Vagina (tissue), 2 donors: ENCODE data around the gene GTF2A1. TPM values are rescaled to one million over a fixed set of nuclear protein-coding genes. Genes with fewer than 3 reads are reported as not detected.
"Not testable (repeated sequence)": the region's sequence is repeated elsewhere in the genome, so short reads cannot be mapped to it uniquely, and the experiment has no call there.

ENCODE experiments used
- DNase-seq, 2 donors: peaks; one replicate each; pipeline ENCODE4 v3.0.0-alpha.2; 2017; ENCODE audit errors: extremely low spot score in 2 of 2
- H3K27ac ChIP-seq: fragments of 200-600 bp; sonication (generic); one replicate; pipeline ENCODE4 v1.5.1; 2019
- H3K27me3 ChIP-seq: fragments of 200-600 bp; sonication (generic); one replicate; pipeline ENCODE4 v1.5.1; 2019
- H3K36me3 ChIP-seq, 2 donors: fragments of 200-600 bp; sonication (generic); one replicate each; pipeline ENCODE4 v1.5.1; 2017 to 2019
- H3K4me1 ChIP-seq: fragments of 200-600 bp; sonication (generic); one replicate; pipeline ENCODE4 v1.5.1; 2019
- H3K4me3 ChIP-seq, 2 donors: fragments of 200-600 bp; sonication (generic); 1 replicate in 1 of 2; 2 replicates in 1 of 2; pipeline ENCODE4 v1.5.1; 2016 to 2019
- H3K9me3 ChIP-seq: fragments of 200-600 bp; sonication (generic); one replicate; pipeline ENCODE4 v1.5.1; 2019
- CTCF ChIP-seq, 3 experiments: fragments of 450-650 bp in 2 of 3; fragments of 200-600 bp in 1 of 3; sonication (generic) in 1 of 3; IDR thresholded peaks; one replicate each; pipeline ENCODE4 v1.5.1; 2017 to 2019; ENCODE audit warnings: antibody characterized with exemption in 3 of 3, mild to moderate bottlenecking in 2 of 3, moderate library complexity in 2 of 3
- POLR2A ChIP-seq, 2 donors: fragments of 450-650 bp; IDR thresholded peaks; one replicate each; pipeline ENCODE4 v1.6.1; 2017; ENCODE audit warnings: antibody characterized with exemption in 2 of 2, mild to moderate bottlenecking in 2 of 2, moderate library complexity in 2 of 2
- POLR2AphosphoS5 ChIP-seq, 2 donors: sonication (generic); formaldehyde crosslinking; IDR thresholded peaks; one replicate each; pipeline ENCODE4 v1.9.0; 2017; ENCODE audit warnings: antibody characterized with exemption in 2 of 2, mild to moderate bottlenecking in 2 of 2, low read depth in 1 of 2; ENCODE audit not compliant: insufficient read depth in 1 of 2
- intact Hi-C: fragments of 100-400 bp; cut with DNase I; formaldehyde crosslinking; loops from one replicate; pipeline ENCODE4 v1.15.1; 2023
- total RNA-seq: library from RNA; depleted of rRNA; stranded (reverse); fragments of >200 nt; gene quantifications from one replicate; pipeline ENCODE4 v1.2.3, GENCODE V29; 2016

Gene GTF2A1
- total RNA-seq, 1 donor from 2014 or later: 21.6 TPM

GRCh38 chr14:81256289-81256960, 35.7 kb upstream of the GTF2A1 start:
- no peaks in the 10 kb centered on the region for H3K27me3 ChIP-seq
- no peak overlapping the region for H3K4me3 ChIP-seq
- no peak overlapping the region for H3K27ac ChIP-seq
- no peak for DNase-seq
- no peaks in the 10 kb centered on the region for H3K4me1 ChIP-seq
- intact Hi-C loops: no loop called here
- no peaks in the 10 kb centered on the region for H3K9me3 ChIP-seq
- no peaks in the 10 kb centered on the region for H3K36me3 ChIP-seq
- TF ChIP-seq POLR2A (IDR thresholded peaks at IDR 0.05) (no peak), POLR2AphosphoS5 (IDR thresholded peaks at IDR 0.05; ENCODE audit: insufficient read depth in 1 of 2, low read depth in 1 of 2) (no peak), CTCF (IDR thresholded peaks at IDR 0.05) (no peak)

GRCh38 chr14:81252278-81252677, 31.5 kb upstream of the GTF2A1 start:
- TF ChIP-seq POLR2AphosphoS5 (IDR thresholded peaks at IDR 0.05; ENCODE audit: insufficient read depth in 1 of 2, low read depth in 1 of 2): no peak
- no peaks in the 10 kb centered on the region for H3K4me1 ChIP-seq
- no peak for DNase-seq
- H3K27ac ChIP-seq: no peak overlapping the region
- H3K9me3 ChIP-seq: no peaks in the 10 kb centered on the region
- H3K27me3 ChIP-seq: no peaks in the 10 kb centered on the region
- no peak overlapping the region for H3K4me3 ChIP-seq
- intact Hi-C loops: no loop called here
- H3K36me3 ChIP-seq: no peaks in the 10 kb centered on the region

- Histone ChIP-seq H3K27me3 (no peaks in the 10 kb centered on the region), H3K4me3 (no peak overlapping the region), H3K27ac (no peak overlapping the region), H3K9me3 (no peaks in the 10 kb centered on the region), H3K4me1 (no peaks in the 10 kb centered on the region), H3K36me3 (no peaks in the 10 kb centered on the region)
- intact Hi-C loops: no loop called here
- TF ChIP-seq POLR2AphosphoS5 (IDR thresholded peaks at IDR 0.05; ENCODE audit: insufficient read depth in 1 of 2, low read depth in 1 of 2) (no peak), POLR2A (IDR thresholded peaks at IDR 0.05) (no peak), CTCF (IDR thresholded peaks at IDR 0.05) (no peak)
- DNase-seq: no peak
Measured at GRCh38 chr14:81247271-81247766, 26.6 kb upstream of the GTF2A1 start.

- Histone ChIP-seq H3K27me3 (no peaks in the 10 kb centered on the region), H3K27ac (no peak overlapping the region), H3K9me3 (no peaks in the 10 kb centered on the region), H3K4me1 (no peaks in the 10 kb centered on the region), H3K4me3 (no peak overlapping the region), H3K36me3 (no peaks in the 10 kb centered on the region)
- DNase-seq: no peak
- TF ChIP-seq CTCF (IDR thresholded peaks at IDR 0.05) (no peak), POLR2A (IDR thresholded peaks at IDR 0.05) (no peak), POLR2AphosphoS5 (IDR thresholded peaks at IDR 0.05; ENCODE audit: insufficient read depth in 1 of 2, low read depth in 1 of 2) (no peak)
- intact Hi-C loops: no loop called here
Measured at GRCh38 chr14:81246461-81247270, 25.9 kb upstream of the GTF2A1 start.

- Histone ChIP-seq H3K36me3 (no peaks in the 10 kb centered on the region), H3K4me3 (no peak overlapping the region), H3K4me1 (no peaks in the 10 kb centered on the region), H3K27me3 (no peaks in the 10 kb centered on the region), H3K9me3 (no peaks in the 10 kb centered on the region), H3K27ac (no peak overlapping the region)
- intact Hi-C loops: no loop called here
- no peak for DNase-seq
- TF ChIP-seq POLR2AphosphoS5 (IDR thresholded peaks at IDR 0.05; ENCODE audit: insufficient read depth in 1 of 2, low read depth in 1 of 2) (no peak), CTCF (IDR thresholded peaks at IDR 0.05) (no peak), POLR2A (IDR thresholded peaks at IDR 0.05) (no peak)
Measured at GRCh38 chr14:81245771-81246170, 25.0 kb upstream of the GTF2A1 start.

- H3K4me1 ChIP-seq, DNase-seq, H3K9me3 ChIP-seq, intact Hi-C loops, H3K36me3 ChIP-seq, H3K4me3 ChIP-seq, H3K27ac ChIP-seq, H3K27me3 ChIP-seq: not testable (repeated sequence)
Measured at GRCh38 chr14:81244431-81244830, 23.7 kb upstream of the GTF2A1 start.
